HepG2 (cell line): ENCODE data around the gene ZNF444. TPM values are rescaled to one million over a fixed set of nuclear protein-coding genes. Genes with fewer than 3 reads are reported as not detected.
A peak's percentile ranks its signal among the peaks of the same experiment; 100 is the strongest.

Source experiments
- EEA1 ChIP-seq: sonication (generic); formaldehyde crosslinking; IDR thresholded peaks from 2 replicates; pipeline ENCODE4 v1.5.1; 2020; ENCODE audit warnings: mild to moderate bottlenecking, missing genetic modification reagents, borderline replicate concordance
- EP300 ChIP-seq, 3 experiments: sonication (generic) in 1 of 3; formaldehyde crosslinking in 1 of 3; IDR thresholded peaks; 2 replicates each; pipeline versions ENCODE4 v1.5.1 to v1.6.1; 2011 to 2020; ENCODE audit warnings: low read depth in 2 of 3, low read length in 2 of 3, borderline replicate concordance in 1 of 3, improper control_type of control experiment in 1 of 3, mild to moderate bottlenecking in 1 of 3, missing genetic modification reagents in 1 of 3, moderate library complexity in 1 of 3
- JARID2 ChIP-seq: sonication (generic); formaldehyde crosslinking; IDR thresholded peaks from 2 replicates; pipeline ENCODE4 v1.8.1; 2023; ENCODE audit warnings: missing genetic modification reagents, inconsistent platforms; ENCODE audit not compliant: insufficient replicate concordance
- KLF15 ChIP-seq: sonication (generic); formaldehyde crosslinking; IDR thresholded peaks from 2 replicates; pipeline ENCODE4 v1.8.1; 2023; ENCODE audit warnings: borderline replicate concordance, mild to moderate bottlenecking, inconsistent platforms, missing genetic modification reagents, mixed read lengths
- NR2F2 ChIP-seq: IDR thresholded peaks from 2 replicates; pipeline ENCODE4 v1.6.1; 2012; ENCODE audit warnings: low read depth, inconsistent platforms, borderline replicate concordance
- PHF20 ChIP-seq: sonication (generic); formaldehyde crosslinking; IDR thresholded peaks from 2 replicates; pipeline ENCODE4 v1.5.0; 2020; ENCODE audit warnings: mild to moderate bottlenecking, missing genetic modification reagents
- SIX4 ChIP-seq: sonication (generic); formaldehyde crosslinking; IDR thresholded peaks from 2 replicates; pipeline ENCODE4 v1.4.0; 2020; ENCODE audit warnings: missing genetic modification reagents
- SP2 ChIP-seq: sonication (generic); formaldehyde crosslinking; IDR thresholded peaks from 2 replicates; pipeline ENCODE4 v1.5.1; 2020; ENCODE audit warnings: mild to moderate bottlenecking, missing genetic modification reagents
- ZNF343 ChIP-seq: sonication (generic); formaldehyde crosslinking; IDR thresholded peaks from 2 replicates; pipeline ENCODE4 v1.4.0; 2020; ENCODE audit warnings: mild to moderate bottlenecking, missing genetic modification reagents
- ZNF816 ChIP-seq: sonication (generic); formaldehyde crosslinking; IDR thresholded peaks from 2 replicates; pipeline ENCODE4 v1.8.0; 2022; ENCODE audit warnings: missing genetic modification reagents, mild to moderate bottlenecking, borderline replicate concordance
- polyA plus RNA-seq, 8 experiments: library from polyadenylated mRNA; depleted of rRNA in 3 of 8; stranded (reverse) in 7 of 8; unstranded in 1 of 8; fragments of >200 nt; fragmentation: Illumina TruSeq in 4 of 8; extraction: Trizol in 4 of 8; gene quantifications; 2 replicates each; pipeline versions ENCODE4 v1.2.1 to v1.2.3, GENCODE V29; 2011 to 2016; ENCODE audit warnings: low read depth in 4 of 8, missing spikeins in 1 of 8, mixed read lengths in 1 of 8; ENCODE audit not compliant: insufficient read depth in 1 of 8
- total RNA-seq, 5 experiments: library from RNA; depleted of rRNA; stranded (reverse); fragments of >200 nt; fragmentation: Illumina TruSeq; extraction: Trizol; gene quantifications; 2 replicates each; pipeline ENCODE4 v1.2.3, GENCODE V29; 2016; ENCODE audit warnings: low read depth in 1 of 5
- TF ChIP-seq, protein P1 (sequence below), 2 experiments: fragments of 450-650 bp in 1 of 2; sonication (generic) in 1 of 2; formaldehyde crosslinking in 1 of 2; IDR thresholded peaks; 2 replicates each; pipeline versions ENCODE4 v1.6.1 to v1.8.0; 2016 to 2022; ENCODE audit warnings: antibody characterized with exemption in 1 of 2, mild to moderate bottlenecking in 1 of 2, missing genetic modification reagents in 1 of 2
- TF ChIP-seq, protein P2 (sequence below): sonication (generic); formaldehyde crosslinking; conservative IDR thresholded peaks from 2 replicates; pipeline ENCODE4 v1.5.0; 2020; ENCODE audit warnings: missing genetic modification reagents

ZNF444 gene
- total and polyA plus RNA-seq, 2 of the 13 experiments (the other 11 are each of a cell fraction or from before 2014, with no cell fraction given): 27.4 to 30.3 TPM

GRCh38 chr19:56140583-56141416, at the start of gene ZNF444 (continued):
- peak; percentile 53; the same call in 1 of the 2 replicates for TF ChIP-seq PHF20 (CRISPR knock-in tag)
- TF ChIP-seq SIX4 (CRISPR knock-in tag): no peak
- TF ChIP-seq JARID2 (CRISPR knock-in tag): no peak
- TF ChIP-seq EEA1: no peak
- TF ChIP-seq, protein P1, sequence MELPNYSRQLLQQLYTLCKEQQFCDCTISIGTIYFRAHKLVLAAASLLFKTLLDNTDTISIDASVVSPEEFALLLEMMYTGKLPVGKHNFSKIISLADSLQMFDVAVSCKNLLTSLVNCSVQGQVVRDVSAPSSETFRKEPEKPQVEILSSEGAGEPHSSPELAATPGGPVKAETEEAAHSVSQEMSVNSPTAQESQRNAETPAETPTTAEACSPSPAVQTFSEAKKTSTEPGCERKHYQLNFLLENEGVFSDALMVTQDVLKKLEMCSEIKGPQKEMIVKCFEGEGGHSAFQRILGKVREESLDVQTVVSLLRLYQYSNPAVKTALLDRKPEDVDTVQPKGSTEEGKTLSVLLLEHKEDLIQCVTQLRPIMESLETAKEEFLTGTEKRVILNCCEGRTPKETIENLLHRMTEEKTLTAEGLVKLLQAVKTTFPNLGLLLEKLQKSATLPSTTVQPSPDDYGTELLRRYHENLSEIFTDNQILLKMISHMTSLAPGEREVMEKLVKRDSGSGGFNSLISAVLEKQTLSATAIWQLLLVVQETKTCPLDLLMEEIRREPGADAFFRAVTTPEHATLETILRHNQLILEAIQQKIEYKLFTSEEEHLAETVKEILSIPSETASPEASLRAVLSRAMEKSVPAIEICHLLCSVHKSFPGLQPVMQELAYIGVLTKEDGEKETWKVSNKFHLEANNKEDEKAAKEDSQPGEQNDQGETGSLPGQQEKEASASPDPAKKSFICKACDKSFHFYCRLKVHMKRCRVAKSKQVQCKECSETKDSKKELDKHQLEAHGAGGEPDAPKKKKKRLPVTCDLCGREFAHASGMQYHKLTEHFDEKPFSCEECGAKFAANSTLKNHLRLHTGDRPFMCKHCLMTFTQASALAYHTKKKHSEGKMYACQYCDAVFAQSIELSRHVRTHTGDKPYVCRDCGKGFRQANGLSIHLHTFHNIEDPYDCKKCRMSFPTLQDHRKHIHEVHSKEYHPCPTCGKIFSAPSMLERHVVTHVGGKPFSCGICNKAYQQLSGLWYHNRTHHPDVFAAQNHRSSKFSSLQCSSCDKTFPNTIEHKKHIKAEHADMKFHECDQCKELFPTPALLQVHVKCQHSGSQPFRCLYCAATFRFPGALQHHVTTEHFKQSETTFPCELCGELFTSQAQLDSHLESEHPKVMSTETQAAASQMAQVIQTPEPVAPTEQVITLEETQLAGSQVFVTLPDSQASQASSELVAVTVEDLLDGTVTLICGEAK (IDR thresholded peaks at IDR 0.05): no peak
- TF ChIP-seq, protein P1 (CRISPR knock-in tag; IDR thresholded peaks at IDR 0.05): no peak
- no peak for TF ChIP-seq ZNF816 (CRISPR knock-in tag)
- TF ChIP-seq, protein P2, sequence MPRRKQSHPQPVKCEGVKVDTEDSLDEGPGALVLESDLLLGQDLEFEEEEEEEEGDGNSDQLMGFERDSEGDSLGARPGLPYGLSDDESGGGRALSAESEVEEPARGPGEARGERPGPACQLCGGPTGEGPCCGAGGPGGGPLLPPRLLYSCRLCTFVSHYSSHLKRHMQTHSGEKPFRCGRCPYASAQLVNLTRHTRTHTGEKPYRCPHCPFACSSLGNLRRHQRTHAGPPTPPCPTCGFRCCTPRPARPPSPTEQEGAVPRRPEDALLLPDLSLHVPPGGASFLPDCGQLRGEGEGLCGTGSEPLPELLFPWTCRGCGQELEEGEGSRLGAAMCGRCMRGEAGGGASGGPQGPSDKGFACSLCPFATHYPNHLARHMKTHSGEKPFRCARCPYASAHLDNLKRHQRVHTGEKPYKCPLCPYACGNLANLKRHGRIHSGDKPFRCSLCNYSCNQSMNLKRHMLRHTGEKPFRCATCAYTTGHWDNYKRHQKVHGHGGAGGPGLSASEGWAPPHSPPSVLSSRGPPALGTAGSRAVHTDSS: peak; percentile 81; the same call in 1 of the 2 replicates
- TF ChIP-seq EP300 (IDR thresholded peaks at IDR 0.05; ENCODE audit: low read depth in 2 of 2, low read length in 2 of 2): peak in 1 of 2 experiments; percentile 5; a peak in 1 of 4 replicates
- TF ChIP-seq EP300 (CRISPR knock-in tag; IDR thresholded peaks at IDR 0.05; ENCODE audit: borderline replicate concordance): no peak
- peak; percentile 22; the same call in 1 of the 2 replicates for TF ChIP-seq NR2F2
- TF ChIP-seq KLF15 (CRISPR knock-in tag): no peak
- no peak for TF ChIP-seq SP2 (CRISPR knock-in tag)
- no peak for TF ChIP-seq ZNF343 (CRISPR knock-in tag)
